NCI-H187 treated with DMSO at 0.1 percent for 48 hours (cell line): Measurements from ENCODE around the gene CCDC148.

ENCODE experiments used
- DNase-seq: peaks from one replicate; lab custom pipeline; 2025; lab: John Stamatoyannopoulos, UW

Gene CCDC148

GRCh38 chr2:158174495-158174894 lies 282.1 kb downstream of the CCDC148 start:
- no peak for DNase-seq

- DNase-seq = no peak
These were observed 283.8 kb downstream of the CCDC148 start for GRCh38 chr2:158172719-158173118.

- no peak for DNase-seq
These were observed 302.0 kb downstream of the CCDC148 start for GRCh38 chr2:158154596-158154995.

GRCh38 chr2:158153270-158154015 lies 303.1 kb downstream of the CCDC148 start:
- no peak for DNase-seq

- DNase-seq = no peak
These were observed 311.5 kb downstream of the CCDC148 start for GRCh38 chr2:158144914-158145625.

- DNase-seq = no peak
These were observed 312.7 kb downstream of the CCDC148 start for GRCh38 chr2:158143703-158144360.

- DNase-seq = no peak
These were observed 313.8 kb downstream of the CCDC148 start for GRCh38 chr2:158142568-158143332.

- no peak for DNase-seq
These were observed 314.4 kb downstream of the CCDC148 start for GRCh38 chr2:158142165-158142564.

GRCh38 chr2:158140201-158140600 lies 316.4 kb downstream of the CCDC148 start:
- DNase-seq = no peak

- DNase-seq = no peak
These were observed 318.3 kb downstream of the CCDC148 start for GRCh38 chr2:158138255-158138654.

- no peak for DNase-seq
These were observed 321.5 kb downstream of the CCDC148 start for GRCh38 chr2:158135096-158135495.

- no peak for DNase-seq
These were observed 321.9 kb downstream of the CCDC148 start for GRCh38 chr2:158134655-158135054.

- no peak for DNase-seq
These were observed 322.5 kb downstream of the CCDC148 start for GRCh38 chr2:158134055-158134454.

GRCh38 chr2:158131919-158132566 lies 324.5 kb downstream of the CCDC148 start:
- no peak for DNase-seq

GRCh38 chr2:158131483-158131912 lies 325.1 kb downstream of the CCDC148 start:
- no peak for DNase-seq

- DNase-seq = no peak
These were observed 325.6 kb downstream of the CCDC148 start for GRCh38 chr2:158130832-158131473.

GRCh38 chr2:158129037-158129436 lies 327.5 kb downstream of the CCDC148 start:
- DNase-seq = no peak

- no peak for DNase-seq
These were observed 328.2 kb downstream of the CCDC148 start for GRCh38 chr2:158128168-158128973.

- DNase-seq = no peak
These were observed 329.2 kb downstream of the CCDC148 start for GRCh38 chr2:158127380-158127804.
